IMR-90 (cell line): ENCODE data around the gene TWIST2. TPM values are rescaled to one million over a fixed set of nuclear protein-coding genes. Genes with fewer than 3 reads are reported as not detected.
A peak's percentile ranks its signal among the peaks of the same experiment; 100 is the strongest.

Experiments
- ATAC-seq: fragments of 200-7000 bp; cut with Tn5 transposase; 2 replicates; pipeline ENCODE4 v1.9.1; 2020; ENCODE audit warnings: low read depth, mild to moderate bottlenecking, moderate library complexity
- BruUV-seq: library from RNA; stranded (reverse); fragments of 400-500 nt; replicated peaks from 2 replicates; lab custom pipeline; 2021; lab: Mats Ljungman, UMichigan
- CTCF ChIA-PET: fragments of 300-600 bp; formaldehyde crosslinking; extraction: SDS; loops from one replicate; lab custom pipeline; 2021; ENCODE audit warnings: antibody characterized with exemption; lab: Yijun Ruan, JAX
- POLR2A ChIA-PET: fragments of 300-600 bp; sonication (Branson Sonifier 250); formaldehyde crosslinking; loops from one replicate; lab custom pipeline; 2022; ENCODE audit warnings: antibody characterized with exemption; ENCODE audit not compliant: unreplicated experiment; lab: Charles Lee
- DNase-seq: peaks from one replicate; pipeline ENCODE4 v3.0.0; 2013
- H2AFZ ChIP-seq: replicated peaks from 2 replicates; pipeline ENCODE3; 2013; ENCODE audit warnings: low read length, mild to moderate bottlenecking; ENCODE audit not compliant: poor library complexity
- H2AK5ac ChIP-seq: 2 replicates; pipeline ENCODE4 v1.6.1; 2013; ENCODE audit warnings: low read depth, low read length, inconsistent platforms
- H2AK9ac ChIP-seq: replicated peaks from 2 replicates; pipeline ENCODE3; 2013; ENCODE audit warnings: mild to moderate bottlenecking, low read depth, low read length, moderate library complexity; ENCODE audit not compliant: poor library complexity
- H2BK120ac ChIP-seq: 2 replicates; pipeline ENCODE4 v1.6.1; 2013; ENCODE audit warnings: low read depth, low read length, inconsistent platforms
- H2BK15ac ChIP-seq: 3 replicates; pipeline ENCODE4 v1.6.1; 2013; ENCODE audit warnings: low read depth, low read length, inconsistent platforms
- H2BK20ac ChIP-seq: 2 replicates; pipeline ENCODE4 v1.6.1; 2013; ENCODE audit warnings: low read depth, mild to moderate bottlenecking, inconsistent platforms, low read length, moderate library complexity
- H2BK5ac ChIP-seq: 2 replicates; pipeline ENCODE4 v1.6.1; 2013; ENCODE audit warnings: mild to moderate bottlenecking, low read depth, low read length, inconsistent platforms; ENCODE audit not compliant: poor library complexity, severe bottlenecking
- H3K14ac ChIP-seq: replicated peaks from 2 replicates; pipeline ENCODE4 v1.6.1; 2013; ENCODE audit warnings: low read depth, low read length, inconsistent platforms
- H3K18ac ChIP-seq: 2 replicates; pipeline ENCODE4 v1.6.1; 2013; ENCODE audit warnings: low read depth, low read length, control low read depth
- H3K23ac ChIP-seq: 2 replicates; pipeline ENCODE4 v1.6.1; 2013; ENCODE audit warnings: low read depth, low read length, inconsistent platforms
- H3K27ac ChIP-seq: 2 replicates; pipeline ENCODE4 v1.5.1; 2013; ENCODE audit warnings: mild to moderate bottlenecking, control low read depth, low read length; ENCODE audit not compliant: insufficient read depth
- H3K27me3 ChIP-seq: 2 replicates; pipeline ENCODE4 v1.6.1; 2013; ENCODE audit warnings: low read length; ENCODE audit not compliant: control insufficient read depth, insufficient read depth
- H3K36me3 ChIP-seq: 2 replicates; pipeline ENCODE4 v1.6.1; 2013; ENCODE audit warnings: low read length, mixed read lengths; ENCODE audit not compliant: control insufficient read depth, insufficient read depth
- H3K4ac ChIP-seq: 2 replicates; pipeline ENCODE4 v1.6.1; 2013; ENCODE audit warnings: low read depth, low read length, inconsistent platforms
- H3K4me1 ChIP-seq: 2 replicates; pipeline ENCODE4 v1.6.1; 2013; ENCODE audit warnings: low read length, mixed read lengths; ENCODE audit not compliant: control insufficient read depth, insufficient read depth
- H3K4me2 ChIP-seq: 2 replicates; pipeline ENCODE4 v1.6.1; 2013; ENCODE audit warnings: low read depth, mild to moderate bottlenecking, control low read depth, low read length, moderate library complexity
- H3K4me3 ChIP-seq: 2 replicates; pipeline ENCODE4 v1.5.1; 2013; ENCODE audit warnings: low read depth, mild to moderate bottlenecking, control low read depth, low read length, moderate library complexity; ENCODE audit not compliant: insufficient read depth
- H3K56ac ChIP-seq: 2 replicates; pipeline ENCODE4 v1.6.1; 2013; ENCODE audit warnings: low read length, inconsistent platforms; ENCODE audit not compliant: insufficient read depth; ENCODE audit errors: extremely low read depth
- H3K79me1 ChIP-seq, 2 experiments: 2 replicates each; pipeline ENCODE4 v1.6.1; 2013; ENCODE audit warnings: low read length in 2 of 2, inconsistent platforms in 1 of 2, low read depth in 1 of 2
- H3K9ac ChIP-seq: 2 replicates; pipeline ENCODE4 v1.6.1; 2013; ENCODE audit warnings: low read depth, low read length, control low read depth
- H3K9me1 ChIP-seq: 2 replicates; pipeline ENCODE4 v1.6.1; 2013; ENCODE audit warnings: low read length, inconsistent platforms; ENCODE audit not compliant: insufficient read depth
- H3K9me3 ChIP-seq: 2 replicates; pipeline ENCODE4 v1.6.1; 2013; ENCODE audit warnings: low read length; ENCODE audit not compliant: control insufficient read depth, insufficient read depth
- H4K20me1 ChIP-seq: 2 replicates; pipeline ENCODE4 v1.6.1; 2013; ENCODE audit warnings: low read length, inconsistent platforms; ENCODE audit not compliant: insufficient read depth
- H4K5ac ChIP-seq: 2 replicates; pipeline ENCODE4 v1.6.1; 2013; ENCODE audit warnings: mild to moderate bottlenecking, low read depth, low read length, control low read depth
- H4K8ac ChIP-seq, 2 experiments: 2 replicates each; pipeline ENCODE4 v1.6.1; 2013; ENCODE audit warnings: low read depth in 2 of 2, low read length in 2 of 2, control low read depth in 1 of 2, inconsistent platforms in 1 of 2
- H4K91ac ChIP-seq: 2 replicates; pipeline ENCODE4 v1.6.1; 2013; ENCODE audit warnings: low read depth, low read length, inconsistent platforms; ENCODE audit not compliant: insufficient read depth
- BHLHE40 ChIP-seq: fragments of 150-350 bp; IDR thresholded peaks from 2 replicates; pipeline ENCODE4 v1.6.1; 2016; ENCODE audit warnings: mild to moderate bottlenecking, low read depth, low read length
- CTCF ChIP-seq: conservative IDR thresholded peaks from 2 replicates; pipeline ENCODE4 v1.5.1; 2012; ENCODE audit warnings: mild to moderate bottlenecking, low read depth, low read length, improper control_type of control experiment
- FOS ChIP-seq: fragments of 150-350 bp; IDR thresholded peaks from 2 replicates; pipeline ENCODE4 v1.6.1; 2016; ENCODE audit warnings: low read depth, low read length
- MAFK ChIP-seq: IDR thresholded peaks from 2 replicates; pipeline ENCODE4 v1.6.1; 2012; ENCODE audit warnings: low read depth, low read length, improper control_type of control experiment
- MAZ ChIP-seq: IDR thresholded peaks from 2 replicates; pipeline ENCODE4 v1.6.1; 2012; ENCODE audit warnings: low read depth, mild to moderate bottlenecking, low read length, improper control_type of control experiment, moderate library complexity, borderline replicate concordance
- MXI1 ChIP-seq: IDR thresholded peaks from 2 replicates; pipeline ENCODE4 v1.6.1; 2012; ENCODE audit warnings: low read depth, mild to moderate bottlenecking, low read length, moderate library complexity, borderline replicate concordance
- NFE2L2 ChIP-seq: fragments of 150-350 bp; IDR thresholded peaks from 2 replicates; pipeline ENCODE4 v1.6.1; 2016; ENCODE audit warnings: low read depth, mild to moderate bottlenecking, low read length
- POLR2A ChIP-seq: IDR thresholded peaks from 2 replicates; pipeline ENCODE4 v1.6.1; 2012; ENCODE audit warnings: mild to moderate bottlenecking, low read depth, low read length
- RAD21 ChIP-seq: IDR thresholded peaks from 2 replicates; pipeline ENCODE4 v1.6.1; 2012; ENCODE audit warnings: low read length, improper control_type of control experiment
- RCOR1 ChIP-seq: IDR thresholded peaks from 2 replicates; pipeline ENCODE4 v1.6.1; 2012; ENCODE audit warnings: mild to moderate bottlenecking, low read length, improper control_type of control experiment; ENCODE audit not compliant: insufficient replicate concordance
- SMC3 ChIP-seq: fragments of 150-350 bp; IDR thresholded peaks from 2 replicates; pipeline ENCODE4 v1.6.1; 2016; ENCODE audit warnings: low read depth, mild to moderate bottlenecking, antibody characterized with exemption, low read length, moderate library complexity
- WGBS, 2 experiments: methylation state at CpG; one replicate each; pipeline versions ENCODE4 v1.1.5 to v1.1.7; 2013; ENCODE audit warnings: missing lambda C conversion rate in 2 of 2; ENCODE audit not compliant: insufficient read length in 1 of 2; ENCODE audit errors: extremely low coverage in 2 of 2; 5-methylcytosine and 5-hydroxymethylcytosine counted together
- dilution Hi-C: fragments of 300-500 bp; cut with HindIII; formaldehyde crosslinking; loops from one replicate; pipeline ENCODE4 v1.14.3; 2018; ENCODE audit warnings: low sequenced_read_pairs; ENCODE audit not compliant: unreplicated experiment
- in situ Hi-C: fragments of 300-500 bp; cut with MboI; formaldehyde crosslinking; loops from 3 replicates; pipeline ENCODE4 v1.14.3; 2019; ENCODE audit warnings: low sequenced_read_pairs, inconsistent platforms, mixed read lengths
- intact Hi-C: fragments of 100-400 bp; cut with micrococcal nuclease; formaldehyde crosslinking; loops from 2 replicates; pipeline ENCODE4 v1.10.0; 2022
- polyA plus RNA-seq, 3 experiments: library from polyadenylated mRNA; depleted of rRNA; stranded (reverse); fragments of >200 nt; gene quantifications; 2 replicates each; pipeline ENCODE4 v1.2.3, GENCODE V29; 2012; ENCODE audit warnings: low replicate concordance in 1 of 3
- total RNA-seq: library from RNA; depleted of rRNA; stranded (reverse); fragments of >200 nt; gene quantifications from 2 replicates; pipeline ENCODE4 v1.2.3, GENCODE V29; 2012

The TWIST2 gene
- total and polyA plus RNA-seq, 2 of the 4 experiments (the other 2 are of a cell fraction): 9.3 to 33.6 TPM

- no peak for TF ChIP-seq MAFK
Observed at GRCh38 chr2:238943338-238944067, 95.6 kb downstream of the TWIST2 start (continued).

- no peak overlapping the region for H2BK5ac ChIP-seq
- no peak overlapping the region for H4K91ac ChIP-seq
- no peak overlapping the region for H2BK15ac ChIP-seq
- no peak overlapping the region; the same call in 1 of the 2 replicates for H2BK20ac ChIP-seq
- no peak overlapping the region for H3K18ac ChIP-seq
- no peak overlapping the region for H3K14ac ChIP-seq
- 81% methylated on average over 2 of the region's 5 CpGs; no CpG with 5 or more reads in 1 of the 2 experiments for WGBS, 2 experiments
- no peaks in the 10 kb centered on the region for H4K20me1 ChIP-seq
- H3K9me1 ChIP-seq: peaks cover 15% of the 10 kb centered on the region
- H3K9me3 ChIP-seq: no peaks in the 10 kb centered on the region
- POLR2A ChIA-PET: no interaction called here
- H3K36me3 ChIP-seq: no peaks in the 10 kb centered on the region
- in situ Hi-C loops: no loop called here
- peak overlapping the region; percentile 44; the same call in 1 of the 2 replicates for H2AK5ac ChIP-seq
- no peaks in the 10 kb centered on the region for H3K79me1 ChIP-seq
- BruUV-seq: no TSS peak
- no peak overlapping the region for H4K8ac ChIP-seq
- no peak for TF ChIP-seq BHLHE40
- peak; percentile 52; the same call in 1 of the 2 replicates for TF ChIP-seq SMC3
- TF ChIP-seq NFE2L2: no peak
- peak; percentile 74 for TF ChIP-seq RAD21
- no peak for TF ChIP-seq POLR2A
- TF ChIP-seq CTCF: peak; percentile 77
- TF ChIP-seq FOS: no peak
- TF ChIP-seq MAZ: 0 out of 2 replicates have a peak, but pooled peaks have one; percentile 16
- no peak for TF ChIP-seq MXI1
- no peak for TF ChIP-seq RCOR1
- no peaks in the 10 kb centered on the region for H3K27me3 ChIP-seq
- H3K56ac ChIP-seq: no peak overlapping the region
- H3K4me1 ChIP-seq: peaks cover 8% of the 10 kb centered on the region
- no peak overlapping the region for H4K5ac ChIP-seq
- no peak overlapping the region for H3K4me2 ChIP-seq
- H3K27ac ChIP-seq: no peak overlapping the region
- peak; percentile 77 for ATAC-seq
- intact Hi-C loops: no loop called here
- H3K4me3 ChIP-seq: no peak overlapping the region
- CTCF ChIA-PET: interaction anchor here (0.8 to 1.2 kb wide), 4 partner anchors 12 to 161 kb away, joined by 3 to 4 read pairs (median 4); no protein-coding TSS in a partner anchor
- peak; percentile 42 for DNase-seq
- H2AFZ ChIP-seq: peak overlapping the region; percentile 9
- dilution Hi-C loops: no loop called here
- no peak overlapping the region; the same call in 1 of the 2 replicates for H2BK120ac ChIP-seq
- 0 out of 2 replicates have a peak overlapping the region, but pooled peaks have one; percentile 15 for H3K4ac ChIP-seq
- no peak overlapping the region for H2AK9ac ChIP-seq
- H3K9ac ChIP-seq: no peak overlapping the region
- H3K23ac ChIP-seq: no peak overlapping the region
Observed at GRCh38 chr2:238945433-238946150, 97.7 kb downstream of the TWIST2 start.
